NCI-H2107 (cell line): ENCODE measurements around the gene PANX1.
"Not testable (repeated sequence)": the region's sequence is repeated elsewhere in the genome, so short reads cannot be mapped to it uniquely, and the experiment has no call there.

Experiments used
- DNase-seq: peaks from one replicate; lab custom pipeline; 2025; lab: John Stamatoyannopoulos, UW

PANX1 gene

GRCh38 chr11:94128746-94129511 is at the start of gene PANX1:
PANX1 (plus strand) TSS chr11:94128841; CDS start chr11:94129313, 472 bp downstream.
- DNase-seq: peak; percentile 71

GRCh38 chr11:94084164-94084563 is 44.5 kb upstream of the PANX1 start:
- DNase-seq: no peak

- DNase-seq: no peak
These were observed 39.7 kb upstream of the PANX1 start for GRCh38 chr11:94088906-94089305.

- DNase-seq: no peak
These were observed 39.3 kb upstream of the PANX1 start for GRCh38 chr11:94089341-94089740.

GRCh38 chr11:94090401-94090800 is 38.2 kb upstream of the PANX1 start:
- DNase-seq: no peak

- no peak for DNase-seq
These were observed 37.5 kb upstream of the PANX1 start for GRCh38 chr11:94091091-94091490.

GRCh38 chr11:94100253-94100652 is 28.4 kb upstream of the PANX1 start:
- no peak for DNase-seq

GRCh38 chr11:94103471-94103870 is 25.2 kb upstream of the PANX1 start:
- no peak for DNase-seq

- no peak for DNase-seq
These were observed 23.9 kb upstream of the PANX1 start for GRCh38 chr11:94104734-94105133.

GRCh38 chr11:94106716-94107115 is 21.9 kb upstream of the PANX1 start:
- DNase-seq: no peak

- no peak for DNase-seq
These were observed 21.3 kb upstream of the PANX1 start for GRCh38 chr11:94107363-94107762.

- DNase-seq: no peak
These were observed 17.4 kb upstream of the PANX1 start for GRCh38 chr11:94111241-94111640.

GRCh38 chr11:94111660-94112059 is 17.0 kb upstream of the PANX1 start:
- DNase-seq: no peak

GRCh38 chr11:94112206-94112953 is 16.3 kb upstream of the PANX1 start:
- no peak for DNase-seq

GRCh38 chr11:94117197-94117574 is 11.5 kb upstream of the PANX1 start:
- no peak for DNase-seq

- no peak for DNase-seq
These were observed 10.8 kb upstream of the PANX1 start for GRCh38 chr11:94117871-94118270.

- not testable (repeated sequence) for DNase-seq
These were observed 9.0 kb upstream of the PANX1 start for GRCh38 chr11:94119676-94120075.

- not testable (repeated sequence) for DNase-seq
These were observed 8.1 kb upstream of the PANX1 start for GRCh38 chr11:94120516-94120915.

- no peak for DNase-seq
These were observed 7.7 kb upstream of the PANX1 start for GRCh38 chr11:94120946-94121345.

- DNase-seq: no peak
These were observed 3.1 kb upstream of the PANX1 start for GRCh38 chr11:94125407-94126115.

GRCh38 chr11:94127638-94128037 is 1.0 kb upstream of the PANX1 start:
- no peak for DNase-seq

- no peak for DNase-seq
These were observed 323 bp upstream of the PANX1 start for GRCh38 chr11:94128291-94128745.
